Psoas muscle (tissue), 8 donors: Measurements from ENCODE around the gene PLA2G4B. TPM values are rescaled to one million over a fixed set of nuclear protein-coding genes. Genes with fewer than 3 reads are reported as not detected.
A peak's percentile ranks its signal among the peaks of the same experiment; 100 is the strongest.

ENCODE experiments used
- ATAC-seq, 4 donors: fragments of 200-7000 bp; cut with Tn5 transposase; one replicate each; pipeline ENCODE4 v1.9.1; 2020; ENCODE audit warnings: moderate library complexity in 3 of 4, mild to moderate bottlenecking in 2 of 4
- DNase-seq, 2 donors: peaks; one replicate each; pipeline ENCODE4 v3.0.0-alpha.2; 2020
- H3K27ac ChIP-seq: fragments of 200-600 bp; one replicate; pipeline ENCODE4 v1.8.0; 2022
- H3K27me3 ChIP-seq, 3 donors: fragments of 200-600 bp in 1 of 3; one replicate each; pipeline versions ENCODE4 v1.6.1 to v1.8.0; 2013 to 2022; ENCODE audit warnings: low read length in 2 of 3, mild to moderate bottlenecking in 2 of 3, moderate library complexity in 1 of 3; ENCODE audit not compliant: insufficient read depth in 3 of 3
- H3K36me3 ChIP-seq, 2 donors: fragments of 200-600 bp in 1 of 2; one replicate each; pipeline versions ENCODE4 v1.6.1 to v1.8.0; 2013 to 2022; ENCODE audit warnings: low read depth in 1 of 2, mild to moderate bottlenecking in 1 of 2, moderate library complexity in 1 of 2; ENCODE audit not compliant: insufficient read depth in 1 of 2
- H3K4me1 ChIP-seq: fragments of 200-600 bp; one replicate; pipeline ENCODE4 v1.8.0; 2022
- H3K4me3 ChIP-seq: fragments of 200-600 bp; one replicate; pipeline ENCODE4 v1.8.0; 2022; ENCODE audit warnings: mild to moderate bottlenecking
- H3K9me3 ChIP-seq: fragments of 200-600 bp; one replicate; pipeline ENCODE4 v1.8.0; 2022
- WGBS, 3 donors: extraction: QIAGEN DNeasy Blood & Tissue Kit; methylation state at CpG; one replicate each; pipeline versions ENCODE4 v1.1.6 to v1.1.7; 2013; 5-methylcytosine and 5-hydroxymethylcytosine counted together
- intact Hi-C, 2 donors: fragments of 100-400 bp; cut with DNase I; formaldehyde crosslinking; loops; one replicate each; pipeline versions ENCODE4 v1.11.0 to v1.14.2; 2022
- long read RNA-seq, 2 donors: library from polyadenylated mRNA; unstranded; transcript quantifications; one replicate each; pipeline ENCODE4 v2.0.0, GENCODE V29; 2021
- polyA plus RNA-seq, 3 donors: library from polyadenylated mRNA; stranded (reverse); fragments of 200-250 nt; gene quantifications; one replicate each; pipeline ENCODE4 v1.2.3, GENCODE V29; 2013
- total RNA-seq, 4 donors: library from RNA; stranded (reverse); fragmentation: NEBNext Ultra II Directional in 2 of 4; extraction: Animal tissue kit (Norgen Biotek cat#: 25700) in 2 of 4; gene quantifications; one replicate each; pipeline versions ENCODE4 v1.2.1 to v1.2.4, GENCODE V29; 2021 to 2023
- TF ChIP-seq, protein P1 (sequence below): fragments of 200-600 bp; IDR thresholded peaks from one replicate; pipeline ENCODE4 v1.8.0; 2022; ENCODE audit warnings: antibody characterized with exemption
- donor health status: healthy with polysubstance abuse.
- donor health status: DM: no; HTN: no; CAD: no; lungs with moderate emphysema.
- donor health status: Bipolar disorder and iron deficiency.
- donor health status: healthy.
- donor health status: DM: yes; HTN: yes; CAD: no.
- donor health status: DM: no; HTN: no; CAD: no.
- donor health status: DM: no; HTN: no; CAD: no.
- donor health status: DM: yes; HTN: yes; CAD: no.

The PLA2G4B gene
- 1 to 10 TPM; 1.2 to 4.3 (median 1.7) TPM for total RNA-seq
- polyA plus RNA-seq, result 1 to 10 TPM; 1.1 to 2.2 (median 1.4) TPM
- long read RNA-seq, donor 1, result 0 reads
- long read RNA-seq, donor 2, partial matches to known transcripts, result 3 of 3 reads
- long read RNA-seq, donor 2, other reads (novel, unspliced or antisense), result 0 of 3 reads

DNA sequence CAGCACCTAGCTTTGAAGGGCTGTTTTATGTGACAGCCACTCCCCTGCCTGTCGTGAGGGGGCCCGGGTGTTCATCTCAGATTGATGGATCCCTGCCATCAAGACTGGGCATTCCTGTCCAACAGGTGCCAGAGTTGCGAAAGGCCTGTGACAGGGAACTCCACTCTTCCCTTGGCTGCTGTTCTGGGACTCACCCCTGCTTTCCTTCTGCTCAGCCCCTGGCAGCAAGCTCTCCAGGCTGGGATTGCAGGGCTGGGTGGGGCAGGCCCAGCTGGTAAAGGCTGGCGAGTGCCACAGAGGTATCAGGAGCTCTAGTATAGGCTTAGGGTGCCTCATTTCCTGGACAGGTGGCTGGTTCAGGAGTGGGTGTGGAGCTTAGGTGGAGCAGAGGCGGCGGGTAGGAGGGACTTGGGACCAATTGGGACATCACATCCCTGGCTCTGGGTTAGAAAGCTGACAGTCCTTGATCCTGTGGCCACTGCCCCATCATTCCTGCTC is at the start of gene PLA2G4B:
TSS of gene PLA2G4B (plus strand) at position 448 of the 498 bp plus-strand sequence. CDS start 67 bp downstream, outside the sequence.
- H3K27me3 ChIP-seq, result no peaks in the 10 kb centered on the region
- TF ChIP-seq, protein P1, sequence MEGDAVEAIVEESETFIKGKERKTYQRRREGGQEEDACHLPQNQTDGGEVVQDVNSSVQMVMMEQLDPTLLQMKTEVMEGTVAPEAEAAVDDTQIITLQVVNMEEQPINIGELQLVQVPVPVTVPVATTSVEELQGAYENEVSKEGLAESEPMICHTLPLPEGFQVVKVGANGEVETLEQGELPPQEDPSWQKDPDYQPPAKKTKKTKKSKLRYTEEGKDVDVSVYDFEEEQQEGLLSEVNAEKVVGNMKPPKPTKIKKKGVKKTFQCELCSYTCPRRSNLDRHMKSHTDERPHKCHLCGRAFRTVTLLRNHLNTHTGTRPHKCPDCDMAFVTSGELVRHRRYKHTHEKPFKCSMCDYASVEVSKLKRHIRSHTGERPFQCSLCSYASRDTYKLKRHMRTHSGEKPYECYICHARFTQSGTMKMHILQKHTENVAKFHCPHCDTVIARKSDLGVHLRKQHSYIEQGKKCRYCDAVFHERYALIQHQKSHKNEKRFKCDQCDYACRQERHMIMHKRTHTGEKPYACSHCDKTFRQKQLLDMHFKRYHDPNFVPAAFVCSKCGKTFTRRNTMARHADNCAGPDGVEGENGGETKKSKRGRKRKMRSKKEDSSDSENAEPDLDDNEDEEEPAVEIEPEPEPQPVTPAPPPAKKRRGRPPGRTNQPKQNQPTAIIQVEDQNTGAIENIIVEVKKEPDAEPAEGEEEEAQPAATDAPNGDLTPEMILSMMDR, result no peak
- H3K4me1 ChIP-seq, result peaks cover 18% of the 10 kb centered on the region
- no peaks in the 10 kb centered on the region for H3K9me3 ChIP-seq
- peak; percentile 59 to 83 for DNase-seq
- no peak within 1 kb of the TSS for H3K4me3 ChIP-seq
- peak; percentile 90 to 95 (median 94) for ATAC-seq
- intact Hi-C loops, result no loop called here
- 36 to 47% (median 44%) methylated on average over 4 to 6 of the region's 6 CpGs for WGBS, 3 donors
- peaks cover 0 to 38% of the 10 kb centered on the region in 2 donors for H3K36me3 ChIP-seq
- H3K27ac ChIP-seq, result peak within 1 kb of the TSS; percentile 78

DNA sequence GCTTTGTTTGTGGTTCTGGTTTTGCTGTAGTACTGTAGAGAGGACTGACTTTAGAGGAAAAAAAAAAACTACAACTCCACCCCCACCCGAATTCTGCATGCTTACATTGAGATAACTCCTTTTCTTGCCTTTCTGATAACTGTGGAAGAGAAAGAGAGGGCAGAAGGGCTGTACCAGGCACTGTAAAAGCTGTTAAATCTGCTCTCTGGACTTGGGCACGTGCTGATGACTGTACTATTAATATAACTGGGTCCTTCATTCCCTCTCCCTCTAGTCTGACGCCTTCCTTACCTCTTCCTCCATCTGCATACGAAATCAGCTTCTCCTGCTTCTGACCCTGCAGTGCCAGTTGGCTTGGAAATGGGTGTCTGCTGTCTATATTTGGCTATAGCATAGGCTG is 49.4 kb upstream of the PLA2G4B start:
- peaks cover 42% of the 10 kb centered on the region for H3K4me1 ChIP-seq
- H3K27ac ChIP-seq, result no peak overlapping the region
- intact Hi-C loops, result no loop called here

DNA sequence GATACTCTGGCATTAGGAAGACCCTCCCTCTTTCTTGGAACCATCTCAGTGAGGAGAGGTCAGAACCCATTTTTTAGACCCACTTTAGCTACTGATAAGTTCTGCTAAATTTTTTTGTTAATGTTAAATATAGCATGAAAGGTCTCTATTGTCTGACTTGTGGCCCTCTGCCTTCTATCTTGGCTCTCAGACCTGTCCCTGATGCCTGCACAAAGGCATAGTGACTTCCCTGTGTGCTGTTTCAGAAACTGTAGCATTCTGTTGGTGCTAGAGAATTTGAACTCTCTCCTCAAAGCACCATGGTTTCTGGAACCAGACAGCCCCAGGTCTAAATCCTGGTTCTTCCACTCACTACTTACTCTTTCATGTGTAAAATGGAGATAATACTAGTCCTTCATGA is 49.0 kb upstream of the PLA2G4B start:
- intact Hi-C loops, result no loop called here
- TF ChIP-seq, protein P1, result no peak

More for the DNA sequence above, 49.4 kb upstream of the PLA2G4B start:
- no peaks in the 10 kb centered on the region for H3K9me3 ChIP-seq
- ATAC-seq (peak in 3 of 4 donors; percentile 29 to 58 (median 38)), DNase-seq (no peak)
- TF ChIP-seq, protein P1, result no peak
- WGBS, 3 donors, result 54 to 70% (median 56%) methylated on average over 4 of the region's 4 CpGs
- no peaks in the 10 kb centered on the region for H3K27me3 ChIP-seq
- no peak overlapping the region for H3K4me3 ChIP-seq
- no peaks in the 10 kb centered on the region for H3K36me3 ChIP-seq

DNA sequence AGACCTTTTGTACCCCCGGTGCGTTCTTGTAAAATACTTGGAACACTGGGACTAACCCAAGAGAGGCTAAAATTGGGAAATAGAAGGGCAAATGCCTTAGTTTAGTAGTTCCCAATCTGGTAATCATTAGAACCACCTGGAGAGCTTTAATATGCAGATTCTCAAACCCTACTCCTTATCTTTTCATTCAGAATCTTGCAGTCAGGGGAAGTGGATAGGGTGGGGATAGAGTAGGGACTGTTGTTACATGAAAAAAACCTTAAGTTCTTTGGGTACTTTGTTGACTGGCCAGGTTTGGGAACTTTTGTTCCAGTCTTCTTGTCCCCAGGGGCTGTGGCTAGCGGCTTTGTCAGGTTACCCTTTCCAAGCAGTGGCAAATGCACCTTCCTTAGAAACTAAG is 48.5 kb upstream of the PLA2G4B start:
- Histone ChIP-seq H3K4me3 (no peak overlapping the region), H3K27me3 (no peaks in the 10 kb centered on the region), H3K9me3 (no peaks in the 10 kb centered on the region), H3K4me1 (peaks cover 42% of the 10 kb centered on the region), H3K36me3 (no peaks in the 10 kb centered on the region), H3K27ac (peak overlapping the region; percentile 70)
- DNase-seq (no peak), ATAC-seq (no peak)
- TF ChIP-seq, protein P1, result no peak
- 85 to 93% (median 86%) methylated on average over 3 of the region's 3 CpGs for WGBS, 3 donors
- intact Hi-C loops, result no loop called here

More for the DNA sequence above, 49.0 kb upstream of the PLA2G4B start:
- Histone ChIP-seq H3K36me3 (no peaks in the 10 kb centered on the region), H3K27ac (no peak overlapping the region), H3K4me3 (no peak overlapping the region), H3K4me1 (peaks cover 42% of the 10 kb centered on the region), H3K9me3 (no peaks in the 10 kb centered on the region), H3K27me3 (no peaks in the 10 kb centered on the region)
- DNase-seq, result no peak
- no peak for ATAC-seq
